GM23248 (cell line): ENCODE data around the gene PSORS1C1. TPM values are rescaled to one million over a fixed set of nuclear protein-coding genes. Genes with fewer than 3 reads are reported as not detected.
A peak's percentile ranks its signal among the peaks of the same experiment; 100 is the strongest.

ENCODE experiments used
- DNase-seq: peaks from one replicate; pipeline ENCODE4 v3.0.0-alpha.2; 2015
- H2AFZ ChIP-seq: fragments of 200-600 bp; sonication (generic); 2 replicates; pipeline ENCODE4 v1.6.1; 2016; ENCODE audit warnings: antibody characterized with exemption
- H3F3A ChIP-seq: fragments of 200-600 bp; sonication (generic); 2 replicates; pipeline ENCODE4 v1.6.1; 2016; ENCODE audit warnings: mild to moderate bottlenecking, antibody characterized with exemption, mixed run types; ENCODE audit not compliant: insufficient read depth
- H3K27ac ChIP-seq: fragments of 200-600 bp; sonication (generic); 2 replicates; pipeline ENCODE4 v1.5.1; 2016; ENCODE audit warnings: mild to moderate bottlenecking
- H3K27me3 ChIP-seq: fragments of 200-600 bp; sonication (generic); replicated peaks from 2 replicates; pipeline ENCODE4 v1.6.1; 2016; ENCODE audit warnings: mild to moderate bottlenecking; ENCODE audit not compliant: insufficient read depth
- H3K36me3 ChIP-seq: fragments of 200-600 bp; sonication (generic); 2 replicates; pipeline ENCODE4 v1.6.1; 2016; ENCODE audit warnings: low read depth, mild to moderate bottlenecking
- H3K4me1 ChIP-seq: fragments of 200-600 bp; sonication (generic); 2 replicates; pipeline ENCODE4 v1.6.1; 2016; ENCODE audit warnings: mild to moderate bottlenecking; ENCODE audit not compliant: insufficient read depth
- H3K4me2 ChIP-seq: fragments of 200-600 bp; sonication (generic); one replicate; pipeline ENCODE4 v1.6.1; 2016; ENCODE audit warnings: mild to moderate bottlenecking; ENCODE audit not compliant: unreplicated experiment
- H3K4me3 ChIP-seq: fragments of 200-600 bp; sonication (generic); 2 replicates; pipeline ENCODE4 v1.5.1; 2016; ENCODE audit warnings: mild to moderate bottlenecking
- H3K79me2 ChIP-seq: fragments of 200-600 bp; sonication (generic); 2 replicates; pipeline ENCODE4 v1.6.1; 2016; ENCODE audit warnings: mild to moderate bottlenecking; ENCODE audit not compliant: insufficient read depth
- H3K9ac ChIP-seq: fragments of 200-600 bp; sonication (generic); 2 replicates; pipeline ENCODE4 v1.6.1; 2016; ENCODE audit warnings: mild to moderate bottlenecking
- H3K9me2 ChIP-seq: fragments of 200-600 bp; sonication (generic); 2 replicates; pipeline ENCODE4 v1.6.1; 2016; ENCODE audit warnings: mixed run types, mild to moderate bottlenecking, moderate library complexity; ENCODE audit not compliant: insufficient read depth
- H3K9me3 ChIP-seq: fragments of 200-600 bp; sonication (generic); one replicate; pipeline ENCODE4 v1.6.1; 2017; ENCODE audit warnings: low read depth
- H4K20me1 ChIP-seq: fragments of 200-600 bp; sonication (generic); 2 replicates; pipeline ENCODE4 v1.6.0; 2016; ENCODE audit not compliant: insufficient read depth
- EZH2 ChIP-seq: fragments of 200-600 bp; sonication (generic); IDR thresholded peaks from 2 replicates; pipeline ENCODE4 v1.6.1; 2018; ENCODE audit warnings: antibody characterized with exemption, mild to moderate bottlenecking; ENCODE audit not compliant: insufficient read depth, poor library complexity, severe bottlenecking
- EZH2phosphoT487 ChIP-seq: fragments of 200-600 bp; sonication (generic); IDR thresholded peaks from 2 replicates; pipeline ENCODE4 v1.6.1; 2018; ENCODE audit warnings: antibody characterized with exemption, moderate library complexity, mild to moderate bottlenecking, low read depth; ENCODE audit not compliant: insufficient read depth
- WGBS, 2 experiments: methylation state at CpG; one replicate each; pipeline ENCODE4 v1.1.6; 2015 to 2017; ENCODE audit warnings: low lambda C conversion rate in 2 of 2, low coverage in 1 of 2; ENCODE audit errors: missing lambda C conversion rate in 2 of 2; 5-methylcytosine and 5-hydroxymethylcytosine counted together
- in situ Hi-C: fragments of 300-500 bp; cut with MboI; formaldehyde crosslinking; loops from 2 replicates; pipeline ENCODE4 v1.15.0; 2020
- polyA plus RNA-seq: library from polyadenylated mRNA; unstranded; fragments of >200 nt; fragmentation: Nextera tagmentation; extraction: Ambion mirVana; gene quantifications from 2 replicates; pipeline ENCODE4 v1.2.1, GENCODE V29; 2016
- total RNA-seq: library from RNA; depleted of rRNA; stranded (reverse); fragments of >200 nt; shearing (Covaris generic); gene quantifications from 2 replicates; pipeline ENCODE4 v1.2.3, GENCODE V29; 2014

PSORS1C1 gene
- total and polyA plus RNA-seq, 2 experiments from 2014 or later: 0.22 to 2.6 TPM

DNA sequence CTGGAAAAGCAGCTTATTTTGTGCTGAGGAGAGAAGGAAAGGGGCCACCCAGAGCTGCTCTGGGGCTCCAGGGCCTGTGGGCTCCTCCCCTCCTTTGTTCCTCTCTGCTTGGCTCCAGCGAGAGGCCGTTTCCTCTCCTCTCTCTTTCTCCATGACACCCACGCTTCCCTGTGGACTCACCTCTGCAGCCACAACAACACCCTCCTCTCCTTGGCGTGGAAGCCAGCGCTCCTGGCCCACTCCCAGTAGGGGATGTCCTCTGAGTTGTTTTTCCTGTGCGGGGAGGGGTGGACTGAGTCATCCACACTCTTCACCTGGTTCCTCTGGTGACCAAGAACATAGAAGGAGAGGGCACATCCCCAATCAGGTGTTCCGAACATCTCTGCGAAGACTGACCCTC lies 10.6 kb downstream of the PSORS1C1 start:
- no peaks in the 10 kb centered on the region for H3K36me3 ChIP-seq
- no peaks in the 10 kb centered on the region for H3K79me2 ChIP-seq
- DNase-seq: peak; percentile 66
- H3K9me2 ChIP-seq: no peaks in the 10 kb centered on the region
- no peaks in the 10 kb centered on the region for H3K27me3 ChIP-seq
- no peaks in the 10 kb centered on the region for H4K20me1 ChIP-seq
- peaks cover 23% of the 10 kb centered on the region for H3F3A ChIP-seq
- WGBS, 2 experiments: 65 to 69% methylated on average over 8 of the region's 8 CpGs
- peak overlapping the region; percentile 38 for H3K27ac ChIP-seq
- no peaks in the 10 kb centered on the region for H3K9me3 ChIP-seq
- H3K4me2 ChIP-seq: no peak overlapping the region
- peaks cover 38% of the 10 kb centered on the region for H3K4me1 ChIP-seq
- no peak overlapping the region for H3K4me3 ChIP-seq
- in situ Hi-C loops: no loop called here
- H3K9ac ChIP-seq: no peak overlapping the region
- no peak overlapping the region for H2AFZ ChIP-seq
- TF ChIP-seq EZH2: no peak
- TF ChIP-seq EZH2phosphoT487: no peak

DNA sequence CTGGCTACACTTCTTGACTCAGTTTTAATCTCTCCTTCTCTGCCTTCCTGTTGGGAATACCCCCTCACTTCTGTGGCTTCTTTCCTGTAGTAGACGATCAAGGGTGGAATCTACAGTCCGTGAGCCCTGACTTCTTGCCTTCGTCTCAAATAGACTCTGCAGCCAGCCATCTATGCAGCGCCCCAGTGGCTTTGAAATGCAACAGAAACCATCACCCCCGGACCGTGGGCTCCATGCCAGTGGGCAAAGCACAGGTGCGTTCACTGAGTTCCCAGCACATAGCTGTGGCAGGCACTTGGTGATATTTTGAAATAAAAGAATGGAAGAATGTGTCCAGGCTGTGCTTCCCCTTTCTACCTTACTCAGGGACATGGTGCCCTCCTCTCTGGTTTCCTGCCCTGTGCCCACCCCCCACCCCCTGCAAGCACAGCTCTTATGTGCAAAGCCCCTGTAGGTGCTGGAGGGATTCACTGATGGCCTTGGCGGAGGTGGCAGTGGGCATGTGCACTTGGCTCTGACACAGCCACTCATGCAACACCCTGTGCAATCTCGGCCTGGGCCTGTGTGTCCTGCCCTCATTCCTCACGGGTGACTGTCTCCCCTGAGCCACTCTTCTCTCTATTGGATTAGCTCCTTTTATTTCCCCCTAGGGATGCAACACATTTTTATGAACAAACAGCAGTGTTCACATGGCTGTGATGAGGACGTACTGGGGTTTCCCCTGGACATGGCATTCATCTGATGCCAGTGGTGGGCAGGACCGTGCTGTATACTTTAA lies 11.2 kb downstream of the PSORS1C1 start:
- H2AFZ ChIP-seq: no peak overlapping the region
- no peaks in the 10 kb centered on the region for H3K27me3 ChIP-seq
- no peaks in the 10 kb centered on the region for H3K79me2 ChIP-seq
- in situ Hi-C loops: no loop called here
- H3K36me3 ChIP-seq: no peaks in the 10 kb centered on the region
- TF ChIP-seq EZH2 (no peak), EZH2phosphoT487 (no peak)
- no peaks in the 10 kb centered on the region for H3K9me2 ChIP-seq
- H3K9ac ChIP-seq: peak overlapping the region; percentile 27; the same call in 1 of the 2 replicates
- H3K4me2 ChIP-seq: peak overlapping the region; percentile 35
- 51 to 55% methylated on average over 12 of the region's 12 CpGs for WGBS, 2 experiments
- H4K20me1 ChIP-seq: no peaks in the 10 kb centered on the region
- DNase-seq: peak; percentile 98
- peaks cover 38% of the 10 kb centered on the region for H3K4me1 ChIP-seq
- no peaks in the 10 kb centered on the region for H3K9me3 ChIP-seq
- peak overlapping the region; percentile 51 for H3K27ac ChIP-seq
- H3K4me3 ChIP-seq: no peak overlapping the region
- H3F3A ChIP-seq: peaks cover 23% of the 10 kb centered on the region

DNA sequence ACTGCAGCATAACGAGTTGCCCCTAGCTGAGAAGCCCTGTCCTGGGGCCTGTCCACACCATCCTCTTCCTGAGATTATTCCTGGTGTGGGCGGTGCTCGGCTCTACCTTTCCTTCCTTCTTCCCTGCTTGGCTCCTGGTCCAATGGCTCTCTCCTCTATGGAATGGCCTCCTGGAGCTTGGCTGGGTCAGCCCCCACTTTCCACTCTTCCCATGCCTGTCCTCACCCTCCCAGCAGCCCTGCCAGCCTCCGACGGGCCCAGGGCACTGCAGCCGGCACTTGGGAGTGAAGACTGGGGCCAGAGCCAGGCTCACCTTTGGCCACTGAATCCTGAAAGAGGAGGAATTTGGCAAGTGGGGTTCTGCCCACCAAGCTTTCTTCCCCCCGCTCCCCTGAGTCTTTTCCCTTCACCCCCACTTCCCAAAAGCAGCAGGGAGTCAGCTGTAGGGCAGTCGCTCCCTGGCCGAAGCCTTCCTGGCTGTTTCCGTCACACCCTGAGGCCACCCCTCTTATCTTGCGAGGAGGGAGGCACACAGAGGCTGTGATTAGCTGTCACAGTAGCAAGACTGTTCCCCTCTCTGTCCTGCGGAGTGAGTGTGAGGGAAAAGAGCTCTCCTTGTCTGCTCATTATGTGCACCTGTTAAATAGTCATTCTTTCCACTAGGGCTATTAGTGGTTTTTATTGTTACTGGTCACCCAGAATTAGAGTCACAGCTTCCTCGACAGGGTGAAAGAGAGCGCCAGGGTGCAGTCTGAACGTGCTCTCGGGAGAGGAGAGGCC lies 12.0 kb downstream of the PSORS1C1 start:
- H3K36me3 ChIP-seq: no peaks in the 10 kb centered on the region
- H3K9me3 ChIP-seq: no peaks in the 10 kb centered on the region
- no peak overlapping the region for H2AFZ ChIP-seq
- no peak overlapping the region for H3K4me3 ChIP-seq
- peaks cover 38% of the 10 kb centered on the region for H3K4me1 ChIP-seq
- H3K9ac ChIP-seq: peak overlapping the region; percentile 27; the same call in 1 of the 2 replicates
- no peaks in the 10 kb centered on the region for H3K27me3 ChIP-seq
- H3K79me2 ChIP-seq: no peaks in the 10 kb centered on the region
- no peak for DNase-seq
- H3K9me2 ChIP-seq: no peaks in the 10 kb centered on the region
- peak overlapping the region; percentile 35 for H3K4me2 ChIP-seq
- in situ Hi-C loops: no loop called here
- no peak for TF ChIP-seq EZH2phosphoT487
- no peak for TF ChIP-seq EZH2
- peak overlapping the region; percentile 51 for H3K27ac ChIP-seq
- peaks cover 22% of the 10 kb centered on the region for H3F3A ChIP-seq
- no peaks in the 10 kb centered on the region for H4K20me1 ChIP-seq
- 81% methylated on average over 15 to 16 of the region's 16 CpGs for WGBS, 2 experiments

DNA sequence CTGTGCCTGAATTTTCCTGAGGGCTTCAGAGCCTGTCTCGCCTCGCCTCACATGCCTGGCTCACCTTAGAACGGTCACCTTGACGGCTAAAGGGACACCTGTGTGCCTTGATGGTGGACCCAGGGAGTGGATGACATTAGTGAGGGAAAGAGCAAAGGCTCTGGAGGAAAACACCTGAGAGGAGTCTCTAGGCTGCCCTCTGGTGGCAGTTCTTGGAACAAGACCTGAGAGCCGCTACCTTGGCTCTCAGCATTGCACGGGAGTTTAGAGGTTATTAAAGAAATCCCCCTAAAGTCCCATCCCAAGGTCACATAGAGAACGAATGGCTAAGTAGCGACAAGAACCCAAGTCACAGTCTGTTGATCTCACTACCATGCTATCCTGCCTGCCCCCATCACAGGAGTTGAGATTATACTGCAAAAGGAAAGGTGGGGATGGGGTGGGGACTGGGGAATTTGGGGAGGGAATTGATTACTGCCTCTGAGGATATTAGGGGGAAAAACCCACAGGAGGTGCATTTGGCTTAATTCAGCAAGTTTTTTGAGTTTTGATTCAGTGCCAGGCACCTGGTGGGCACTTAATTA lies 13.6 kb downstream of the PSORS1C1 start:
- peak; percentile 57 for DNase-seq
- Histone ChIP-seq H4K20me1 (no peaks in the 10 kb centered on the region), H3K36me3 (no peaks in the 10 kb centered on the region), H2AFZ (no peak overlapping the region), H3K9me2 (no peaks in the 10 kb centered on the region), H3K27me3 (no peaks in the 10 kb centered on the region), H3K79me2 (no peaks in the 10 kb centered on the region), H3K27ac (no peak overlapping the region), H3K9ac (no peak overlapping the region), H3K4me2 (no peak overlapping the region), H3K9me3 (no peaks in the 10 kb centered on the region), H3F3A (peaks cover 16% of the 10 kb centered on the region), H3K4me1 (peaks cover 30% of the 10 kb centered on the region), H3K4me3 (no peak overlapping the region)
- in situ Hi-C loops: no loop called here
- no peak for TF ChIP-seq EZH2phosphoT487
- TF ChIP-seq EZH2: no peak
- WGBS, 2 experiments: 12 to 18% methylated on average over 8 of the region's 8 CpGs
